HG03460 (cell line): ENCODE data around the gene TEX52.

Experiments used
- ATAC-seq: cut with Tn5 transposase; IDR thresholded peaks from one replicate; pipeline ENCODE4 v1.9.1; 2021; ENCODE audit not compliant: unreplicated experiment

TEX52 gene

DNA sequence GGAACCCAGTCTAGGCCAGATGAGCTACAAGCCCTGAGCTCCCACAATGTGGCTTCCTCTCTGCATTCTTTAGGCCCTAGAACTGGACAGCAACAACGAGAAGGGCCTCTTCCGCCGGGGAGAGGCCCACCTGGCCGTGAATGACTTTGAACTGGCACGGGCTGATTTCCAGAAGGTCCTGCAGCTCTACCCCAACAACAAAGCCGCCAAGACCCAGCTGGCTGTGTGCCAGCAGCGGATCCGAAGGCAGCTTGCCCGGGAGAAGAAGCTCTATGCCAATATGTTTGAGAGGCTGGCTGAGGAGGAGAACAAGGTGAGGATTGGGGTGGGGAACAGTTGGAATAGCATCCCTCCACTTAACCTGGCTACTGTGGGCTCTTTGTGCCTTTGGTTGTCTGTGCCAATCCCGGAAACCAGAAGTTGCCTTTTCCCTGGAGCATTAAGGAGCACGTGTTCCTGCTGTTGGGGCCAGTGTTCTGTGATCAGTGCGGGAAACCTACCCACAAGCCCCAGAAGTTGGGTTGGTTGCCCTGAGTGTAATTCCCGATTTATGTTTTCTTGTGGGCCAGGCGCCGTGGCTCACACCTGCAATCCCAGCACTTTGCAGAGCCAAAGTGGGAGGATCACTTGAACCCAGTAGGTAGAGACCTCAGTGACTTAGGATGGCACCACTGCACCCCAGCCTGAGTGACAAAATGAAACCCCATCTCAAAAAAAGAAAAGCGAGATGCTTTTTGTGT is 55.6 kb downstream of the TEX52 start:
- ATAC-seq = no peak

DNA sequence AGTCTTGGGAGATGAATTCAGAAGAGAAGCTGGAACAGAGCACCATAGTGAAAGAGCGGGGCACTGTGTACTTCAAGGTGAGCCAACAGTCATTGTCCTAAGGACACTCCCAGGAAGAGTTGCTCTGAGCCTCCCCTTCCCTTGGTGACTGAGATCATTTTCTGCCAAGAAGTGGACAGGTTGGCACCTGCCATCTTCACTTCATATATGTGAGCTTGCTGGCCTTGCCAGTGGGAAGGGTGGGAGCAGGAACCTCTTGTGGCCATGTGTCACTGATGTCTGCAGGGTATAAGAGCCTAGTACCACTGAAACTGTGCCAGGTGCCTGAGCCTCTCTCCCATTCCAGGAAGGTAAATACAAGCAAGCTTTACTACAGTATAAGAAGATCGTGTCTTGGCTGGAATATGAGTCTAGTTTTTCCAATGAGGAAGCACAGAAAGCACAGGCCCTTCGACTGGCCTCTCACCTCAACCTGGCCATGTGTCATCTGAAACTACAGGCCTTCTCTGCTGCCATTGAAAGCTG is 56.7 kb downstream of the TEX52 start:
- no peak for ATAC-seq
